Measurements from ENCODE around the gene UCK2. TPM values are rescaled to one million over a fixed set of nuclear protein-coding genes. Genes with fewer than 3 reads are reported as not detected.

Gene UCK2
- total and polyA plus RNA-seq, 2 donors (not counting 3 experiments of a cell fraction or from before 2014, with no cell fraction given), result 62.3 to 74.7 TPM

DNA sequence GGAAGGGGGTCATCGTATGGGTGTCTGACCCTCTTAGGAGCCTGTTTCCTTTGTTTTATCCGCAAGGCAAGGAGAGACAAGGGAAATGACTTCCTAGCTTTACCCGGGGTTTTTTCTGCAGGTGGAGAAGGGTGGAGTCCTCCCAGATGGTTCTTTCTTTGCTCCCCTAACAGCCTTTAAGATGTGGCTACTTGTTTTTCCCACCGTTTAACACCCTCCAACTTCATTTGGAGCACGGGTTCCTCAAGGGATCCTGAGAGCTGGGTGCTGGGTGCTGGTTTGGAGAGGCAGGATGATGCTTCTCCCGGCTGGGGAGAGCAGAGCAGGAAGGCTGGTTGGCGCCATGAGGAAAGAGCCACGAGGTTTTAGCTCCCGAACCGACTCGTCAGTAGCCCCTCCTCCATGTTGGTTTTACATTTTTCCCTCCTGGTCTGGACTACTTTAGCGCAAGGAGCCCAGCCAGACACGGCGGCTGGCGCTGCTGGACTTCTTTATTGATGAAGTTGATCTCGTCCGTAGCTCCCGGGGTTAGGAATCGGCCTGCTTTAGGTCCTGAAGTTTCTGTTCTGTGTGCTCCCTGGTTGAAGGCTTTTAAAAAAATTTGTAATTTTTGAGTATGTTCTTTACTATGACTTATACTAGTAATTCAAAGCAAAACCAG is 1.4 kb downstream of the UCK2 start:
- intact Hi-C loops (cut with micrococcal nuclease), result loop anchor here (1.0 to 5.0 kb wide), 7 partner anchors 9 to 1009 kb away; partner anchors contain the start of gene POGK
- Histone ChIP-seq H4K20me1 (replicated peaks; ENCODE audit: control insufficient read depth, extremely low read depth, insufficient read depth, low read length) (no peaks in the 10 kb centered on the region), H3K27ac (ENCODE audit: insufficient read depth, low read depth, low read length) (peak overlapping the region; percentile 95), H3K27me3 (ENCODE audit: control insufficient read depth in 2 of 2, insufficient read depth in 2 of 2, low read length in 2 of 2) (no peaks in the 10 kb centered on the region), H3K4me2 (ENCODE audit: insufficient read depth, low read length) (peak overlapping the region; percentile 97), H3K9me3 (replicated peaks; ENCODE audit: control insufficient read depth, insufficient read depth, low read length) (no peaks in the 10 kb centered on the region), H3K79me2 (ENCODE audit: control insufficient read depth, insufficient read depth, low read length) (peaks cover 59% of the 10 kb centered on the region), H3K9ac (replicated peaks; ENCODE audit: extremely low read depth, insufficient read depth, low read length) (peak overlapping the region; percentile 97), H3K4me3 (replicated peaks in 1 of 3; ENCODE audit: insufficient read depth in 1 of 3, low read depth in 1 of 3, low read length in 3 of 3) (peak overlapping the region; percentile 77 to 93 (median 86)), H3K36me3 (ENCODE audit: control insufficient read depth in 2 of 2, extremely low read depth in 1 of 2, insufficient read depth in 2 of 2, low read length in 2 of 2) (no peaks in the 10 kb centered on the region), H3K4me1 (ENCODE audit: control insufficient read depth, extremely low read depth, insufficient read depth, low read length) (peaks cover 13% of the 10 kb centered on the region), H2AFZ (ENCODE audit: low read depth, low read length) (peak overlapping the region; percentile 49), H3K9me1 (replicated peaks; ENCODE audit: control insufficient read depth, extremely low read depth, insufficient read depth, low read length) (no peaks in the 10 kb centered on the region)
- POLR2A ChIA-PET, result interaction anchor here (1.1 to 1.6 kb wide), 5 partner anchors 56 to 83 kb away, joined by 4 to 9 read pairs (median 4); partner anchors contain the start of gene TMCO1
- no peak for TF ChIP-seq EZH2 (IDR thresholded peaks at IDR 0.05; ENCODE audit: borderline replicate concordance, low read depth, low read length, severe bottlenecking)
- TF ChIP-seq JUN (IDR thresholded peaks at IDR 0.05; ENCODE audit: borderline replicate concordance, insufficient read depth, insufficient read length, low read depth), result no peak
- TF ChIP-seq, protein P1, sequence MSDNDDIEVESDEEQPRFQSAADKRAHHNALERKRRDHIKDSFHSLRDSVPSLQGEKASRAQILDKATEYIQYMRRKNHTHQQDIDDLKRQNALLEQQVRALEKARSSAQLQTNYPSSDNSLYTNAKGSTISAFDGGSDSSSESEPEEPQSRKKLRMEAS (IDR thresholded peaks at IDR 0.05; ENCODE audit: insufficient read depth, insufficient read length), result peak; percentile 61
- peak; percentile 88 for TF ChIP-seq MYC (IDR thresholded peaks at IDR 0.05; ENCODE audit: low read depth, low read length)
- TF ChIP-seq POLR2AphosphoS5 (IDR thresholded peaks at IDR 0.05; ENCODE audit: insufficient read depth, low read depth, low read length), result peak; percentile 61
- TF ChIP-seq, protein P2, sequence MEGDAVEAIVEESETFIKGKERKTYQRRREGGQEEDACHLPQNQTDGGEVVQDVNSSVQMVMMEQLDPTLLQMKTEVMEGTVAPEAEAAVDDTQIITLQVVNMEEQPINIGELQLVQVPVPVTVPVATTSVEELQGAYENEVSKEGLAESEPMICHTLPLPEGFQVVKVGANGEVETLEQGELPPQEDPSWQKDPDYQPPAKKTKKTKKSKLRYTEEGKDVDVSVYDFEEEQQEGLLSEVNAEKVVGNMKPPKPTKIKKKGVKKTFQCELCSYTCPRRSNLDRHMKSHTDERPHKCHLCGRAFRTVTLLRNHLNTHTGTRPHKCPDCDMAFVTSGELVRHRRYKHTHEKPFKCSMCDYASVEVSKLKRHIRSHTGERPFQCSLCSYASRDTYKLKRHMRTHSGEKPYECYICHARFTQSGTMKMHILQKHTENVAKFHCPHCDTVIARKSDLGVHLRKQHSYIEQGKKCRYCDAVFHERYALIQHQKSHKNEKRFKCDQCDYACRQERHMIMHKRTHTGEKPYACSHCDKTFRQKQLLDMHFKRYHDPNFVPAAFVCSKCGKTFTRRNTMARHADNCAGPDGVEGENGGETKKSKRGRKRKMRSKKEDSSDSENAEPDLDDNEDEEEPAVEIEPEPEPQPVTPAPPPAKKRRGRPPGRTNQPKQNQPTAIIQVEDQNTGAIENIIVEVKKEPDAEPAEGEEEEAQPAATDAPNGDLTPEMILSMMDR (IDR thresholded peaks at IDR 0.05; ENCODE audit: extremely low read depth in 1 of 2, insufficient read depth in 1 of 2, low read depth in 1 of 2, low read length in 2 of 2), result no peak
- CTCF ChIA-PET, result interaction anchor here (0.8 to 2.3 kb wide), 20 partner anchors 10 to 231 kb away, joined by 3 to 13 read pairs (median 8); no protein-coding TSS in a partner anchor
- FAIRE-seq (peak; percentile 93), DNase-seq (ENCODE audit: low read depth, low spot score) (peak; percentile 86)
- BruUV-seq (replicated peaks), result no TSS peak
- dilution Hi-C loops (cut with MboI; ENCODE audit: extremely low pct_ligation_motif_present, low sequenced_read_pairs), result no loop called here
